Hematopoietic multipotent progenitor cell treated with erythropoietin and hydrocortisone succinate and interleukin-3 and kit ligand, for 15 days (in vitro differentiated cells): ENCODE measurements around the gene DDX51.
A peak's percentile ranks its signal among the peaks of the same experiment; 100 is the strongest.
"Not testable (repeated sequence)": the region's sequence is repeated elsewhere in the genome, so short reads cannot be mapped to it uniquely, and the experiment has no call there.

ENCODE experiments used
- DNase-seq: peaks from one replicate; pipeline ENCODE4 v3.0.0-alpha.2; 2015; ENCODE audit warnings: low spot score

DDX51 gene

DNA sequence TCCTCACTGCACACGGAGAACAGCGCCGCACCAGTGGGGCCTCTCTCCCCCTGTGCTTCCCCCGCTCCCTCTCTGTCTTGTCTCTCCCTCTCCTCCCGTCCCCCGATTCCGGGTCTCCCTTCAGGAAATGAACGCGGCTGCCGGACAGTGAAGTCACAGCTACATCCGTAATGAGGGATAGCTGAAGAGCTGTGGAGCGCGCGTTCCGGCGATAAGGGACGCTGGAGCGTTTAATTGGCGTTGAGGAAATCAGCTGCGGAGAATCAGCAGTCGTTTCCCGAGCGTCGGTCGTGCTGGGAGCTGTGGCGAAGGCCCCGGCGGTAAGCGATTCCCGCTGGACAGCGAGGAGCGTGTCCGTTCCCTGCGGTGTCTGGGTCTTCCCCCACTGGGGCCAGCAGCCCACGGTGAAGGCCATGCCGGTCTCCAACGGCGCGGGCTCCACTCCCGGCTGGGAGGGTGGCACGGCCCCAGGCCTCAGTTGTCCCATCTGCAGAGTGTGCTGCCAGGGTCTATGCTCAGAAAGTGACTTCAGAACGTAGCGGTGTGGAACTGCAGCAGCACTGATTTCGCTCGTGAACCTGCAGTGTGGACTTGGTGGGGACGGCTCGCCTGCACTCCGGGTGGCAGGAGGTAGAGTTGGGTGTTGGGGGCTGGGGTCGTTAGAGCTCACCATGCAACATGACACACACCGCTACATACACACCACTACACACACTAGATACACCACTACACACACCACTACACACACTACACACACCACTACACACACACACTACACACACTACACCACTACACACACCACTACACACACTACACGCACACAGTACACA lies 11.0 kb upstream of the DDX51 start:
- no peak for DNase-seq

DNA sequence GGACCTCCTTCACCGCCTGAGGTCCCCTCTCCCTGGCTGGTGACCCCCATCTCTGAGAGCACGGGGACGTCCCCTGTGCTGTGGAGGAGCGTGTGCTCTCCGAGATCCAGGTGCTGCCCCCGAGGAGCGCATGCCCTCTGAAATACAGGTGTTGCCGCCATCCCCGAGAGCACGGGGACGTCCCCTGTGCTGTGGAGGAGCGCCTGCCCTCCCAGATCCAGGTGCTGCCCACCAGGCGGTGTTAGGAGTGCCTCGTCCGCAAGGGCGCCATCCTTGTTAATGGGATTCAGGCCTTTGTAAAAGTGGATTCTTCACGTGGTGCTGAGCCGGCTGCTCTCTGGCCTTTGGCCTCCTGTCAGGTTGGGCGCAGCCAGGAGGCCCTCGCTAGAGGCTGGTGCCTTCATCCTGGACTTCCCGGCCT lies 10.2 kb upstream of the DDX51 start:
- no peak for DNase-seq

DNA sequence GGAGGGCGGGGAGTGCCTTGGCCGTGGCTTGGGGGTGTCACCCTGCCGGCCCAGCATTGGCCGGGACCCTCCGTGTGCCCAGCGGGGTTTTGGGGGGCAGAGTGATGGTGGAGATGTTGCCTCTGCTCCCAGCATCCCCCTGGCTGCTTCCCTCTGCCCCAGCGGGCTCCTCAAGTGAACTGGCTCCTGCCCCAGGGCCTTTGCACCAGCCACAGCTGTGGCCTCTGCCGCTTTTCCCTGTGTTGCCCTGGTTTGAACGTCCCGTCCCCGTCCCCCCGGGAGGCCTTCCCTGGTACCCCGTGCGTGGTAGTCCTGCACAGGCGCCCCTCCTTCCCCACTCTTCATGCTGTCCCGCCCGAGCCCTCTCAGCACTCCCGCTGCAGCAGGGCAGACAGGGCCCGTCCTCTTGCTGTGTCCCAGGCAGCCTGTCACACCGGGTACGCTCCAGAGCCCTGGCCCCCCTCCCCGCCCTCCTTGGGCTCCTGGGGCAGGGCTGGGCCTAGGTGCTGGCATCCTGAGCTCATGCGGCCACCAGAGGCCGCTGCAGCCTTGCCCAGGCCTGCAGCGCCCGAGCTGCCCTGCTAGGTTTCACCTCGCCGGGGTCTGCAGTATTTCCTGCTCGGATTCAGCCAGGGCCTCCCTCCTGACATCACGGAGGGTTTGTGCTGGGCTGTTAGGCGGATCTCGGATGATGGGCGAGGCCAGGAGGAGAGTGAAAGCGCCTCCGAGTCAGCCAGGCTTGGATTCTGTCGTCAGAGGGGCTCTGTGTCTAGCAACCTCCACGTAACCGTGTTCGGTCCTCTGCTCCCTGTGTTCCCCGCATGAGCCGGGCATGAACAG lies 9.6 kb upstream of the DDX51 start:
- peak; percentile 38 for DNase-seq

DNA sequence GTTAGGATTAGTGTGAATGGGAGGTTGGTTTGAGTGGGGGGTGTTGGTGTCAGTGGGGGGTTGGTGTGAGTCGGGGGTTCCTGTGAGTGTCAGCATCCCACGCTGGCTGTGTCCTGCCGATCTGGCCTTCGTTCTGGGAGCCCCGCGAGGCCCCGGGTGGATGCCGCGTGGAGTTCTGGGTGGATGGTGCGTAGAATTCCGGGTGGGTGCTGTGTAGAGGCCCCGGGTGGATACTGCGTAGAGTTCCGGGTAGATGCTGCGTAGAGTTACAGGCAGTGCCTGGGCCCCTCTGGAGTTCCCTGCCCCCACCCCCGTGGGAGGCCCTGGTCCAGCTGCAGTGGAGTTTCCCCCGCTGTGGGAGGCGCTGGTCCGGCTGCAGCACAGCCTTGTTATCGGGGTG lies 8.8 kb upstream of the DDX51 start:
- no peak for DNase-seq

DNA sequence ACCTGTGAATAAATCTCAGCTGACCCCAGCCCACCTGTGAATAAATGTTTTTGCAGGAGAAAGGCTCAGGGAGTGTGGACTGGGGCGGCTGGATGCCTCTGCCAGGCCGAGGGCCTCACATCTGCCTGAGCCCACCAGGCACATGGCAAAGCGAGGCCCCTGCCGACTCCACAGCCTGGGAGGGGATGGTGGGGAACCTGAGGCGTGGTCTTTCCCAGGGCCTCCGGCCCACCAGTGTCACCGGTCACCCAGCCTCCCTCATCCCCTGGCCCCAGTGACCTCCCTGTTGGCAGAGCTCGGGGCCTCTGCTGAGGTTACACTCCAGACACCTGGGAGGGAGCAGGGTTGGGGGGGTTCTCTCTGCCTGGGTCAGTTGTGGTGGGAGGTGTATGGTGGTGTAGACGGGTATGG lies 8.3 kb upstream of the DDX51 start:
- no peak for DNase-seq

DNA sequence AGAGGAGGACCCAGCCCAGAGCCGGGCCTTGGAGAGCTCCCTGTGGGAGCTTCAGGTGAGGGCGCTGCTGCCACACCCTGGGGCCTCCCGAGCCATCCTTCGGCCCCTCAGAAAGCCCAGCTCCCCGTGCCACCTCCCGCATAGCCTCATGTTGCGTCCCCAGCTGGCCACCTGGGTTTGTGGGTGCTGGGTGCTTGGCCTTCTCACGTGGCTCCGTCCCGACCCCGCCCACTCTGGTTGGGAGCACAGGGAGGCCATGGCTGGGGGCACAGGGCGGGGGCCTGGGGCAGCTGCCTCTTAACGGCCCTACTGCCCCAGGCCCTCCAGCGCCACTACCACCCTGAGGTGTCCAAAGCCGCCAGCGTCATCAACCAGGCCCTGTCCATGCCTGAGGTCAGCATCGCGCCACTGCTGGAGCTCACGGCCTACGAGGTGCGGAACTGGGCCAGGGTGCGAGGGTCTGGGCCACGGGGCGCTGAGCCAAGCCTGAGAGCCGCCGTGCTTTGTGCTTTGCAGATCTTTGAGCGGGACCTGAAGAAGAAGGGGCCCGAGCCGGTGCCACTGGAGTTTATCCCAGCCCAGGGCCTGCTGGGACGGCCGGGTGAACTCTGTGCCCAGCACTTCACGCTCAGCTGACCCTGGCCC lies 7.8 kb upstream of the DDX51 start:
- DNase-seq, result no peak

DNA sequence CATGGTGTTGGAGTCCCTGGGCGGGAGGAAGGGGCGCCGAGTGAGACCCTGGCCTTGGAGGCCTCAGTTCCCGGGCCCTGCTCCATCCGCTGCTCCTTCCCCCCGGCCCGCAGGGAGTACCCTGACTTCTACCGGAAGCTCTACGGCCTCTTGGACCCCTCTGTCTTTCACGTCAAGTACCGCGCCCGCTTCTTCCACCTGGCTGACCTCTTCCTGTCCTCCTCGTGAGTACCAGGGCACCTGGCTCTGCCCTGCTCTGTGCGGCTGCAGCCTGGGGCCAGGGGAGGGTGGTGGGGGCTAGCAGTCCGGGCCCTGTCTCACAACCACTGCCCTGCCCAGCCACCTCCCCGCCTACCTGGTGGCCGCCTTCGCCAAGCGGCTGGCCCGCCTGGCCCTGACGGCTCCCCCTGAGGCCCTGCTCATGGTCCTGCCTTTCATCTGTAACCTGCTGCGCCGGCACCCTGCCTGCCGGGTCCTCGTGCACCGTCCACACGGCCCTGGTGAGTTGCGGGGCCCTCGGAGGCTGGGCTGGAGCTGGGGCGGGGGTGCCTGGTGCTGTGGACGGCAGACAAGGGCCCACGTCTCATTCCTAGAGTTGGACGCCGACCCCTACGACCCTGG lies 7.1 kb upstream of the DDX51 start:
- DNase-seq, result no peak

DNA sequence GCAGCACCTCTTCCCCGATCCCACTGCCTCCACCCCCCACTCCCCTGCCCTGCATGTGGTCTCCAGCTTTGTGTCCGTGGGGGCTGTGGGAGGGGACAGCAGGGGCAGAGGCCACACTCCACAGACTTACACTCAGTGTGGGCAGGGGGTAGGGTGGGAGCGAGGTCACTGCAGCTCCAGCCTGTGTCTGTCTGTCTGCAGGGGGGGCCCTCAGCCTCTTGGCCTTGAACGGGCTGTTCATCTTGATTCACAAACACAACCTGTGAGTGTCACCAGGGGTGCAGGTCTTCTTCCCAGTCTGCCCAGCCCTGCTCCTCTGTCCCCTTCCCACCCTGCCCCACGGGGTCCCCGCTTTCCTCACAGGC lies 6.6 kb upstream of the DDX51 start:
- DNase-seq, result no peak

DNA sequence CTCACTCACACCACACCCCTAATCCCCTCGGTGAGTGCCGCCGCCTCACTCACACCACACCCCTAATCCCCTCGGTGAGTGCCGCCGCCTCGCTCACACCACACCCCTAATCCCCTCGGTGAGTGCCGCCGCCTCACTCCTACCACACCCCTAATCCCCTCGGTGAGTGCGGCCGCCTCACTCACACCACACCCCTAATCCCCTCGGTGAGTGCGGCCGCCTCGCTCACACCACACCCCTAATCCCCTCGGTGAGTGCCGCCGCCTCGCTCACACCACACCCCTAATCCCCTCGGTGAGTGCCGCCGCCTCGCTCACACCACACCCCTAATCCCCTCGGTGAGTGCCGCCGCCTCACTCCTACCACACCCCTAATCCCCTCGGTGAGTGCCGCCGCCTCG lies 5.4 kb upstream of the DDX51 start:
- not testable (repeated sequence) for DNase-seq

DNA sequence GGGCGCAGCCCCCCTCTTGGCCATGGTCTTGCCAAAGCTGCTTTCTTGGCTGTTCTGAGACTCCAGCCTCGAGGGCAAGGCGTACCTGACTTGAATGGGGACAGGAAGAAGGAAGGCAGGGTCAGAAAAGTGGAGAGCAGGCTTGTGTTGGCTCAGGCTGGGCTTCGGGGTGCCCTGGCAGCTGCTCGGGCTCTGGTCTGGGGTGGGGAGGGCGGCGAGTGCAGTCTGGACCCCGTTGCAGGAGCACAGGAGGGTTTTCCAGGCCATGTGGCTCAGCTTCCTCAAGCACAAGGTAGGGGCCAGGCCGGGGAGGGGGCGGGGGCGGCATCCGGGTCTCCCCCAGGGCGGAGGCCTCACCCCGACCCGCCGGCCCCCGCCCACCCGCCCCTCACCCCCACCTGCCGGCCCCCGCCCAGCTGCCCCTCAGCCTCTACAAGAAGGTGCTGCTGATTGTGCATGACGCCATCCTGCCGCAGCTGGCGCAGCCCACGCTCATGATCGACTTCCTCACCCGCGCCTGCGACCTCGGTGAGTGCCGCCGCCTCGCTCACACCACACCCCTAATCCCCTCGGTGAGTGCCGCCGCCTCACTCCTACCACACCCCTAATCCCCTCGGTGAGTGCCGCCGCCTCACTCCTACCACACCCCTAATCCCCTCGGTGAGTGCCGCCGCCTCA lies 4.4 kb upstream of the DDX51 start:
- DNase-seq, result no peak

DNA sequence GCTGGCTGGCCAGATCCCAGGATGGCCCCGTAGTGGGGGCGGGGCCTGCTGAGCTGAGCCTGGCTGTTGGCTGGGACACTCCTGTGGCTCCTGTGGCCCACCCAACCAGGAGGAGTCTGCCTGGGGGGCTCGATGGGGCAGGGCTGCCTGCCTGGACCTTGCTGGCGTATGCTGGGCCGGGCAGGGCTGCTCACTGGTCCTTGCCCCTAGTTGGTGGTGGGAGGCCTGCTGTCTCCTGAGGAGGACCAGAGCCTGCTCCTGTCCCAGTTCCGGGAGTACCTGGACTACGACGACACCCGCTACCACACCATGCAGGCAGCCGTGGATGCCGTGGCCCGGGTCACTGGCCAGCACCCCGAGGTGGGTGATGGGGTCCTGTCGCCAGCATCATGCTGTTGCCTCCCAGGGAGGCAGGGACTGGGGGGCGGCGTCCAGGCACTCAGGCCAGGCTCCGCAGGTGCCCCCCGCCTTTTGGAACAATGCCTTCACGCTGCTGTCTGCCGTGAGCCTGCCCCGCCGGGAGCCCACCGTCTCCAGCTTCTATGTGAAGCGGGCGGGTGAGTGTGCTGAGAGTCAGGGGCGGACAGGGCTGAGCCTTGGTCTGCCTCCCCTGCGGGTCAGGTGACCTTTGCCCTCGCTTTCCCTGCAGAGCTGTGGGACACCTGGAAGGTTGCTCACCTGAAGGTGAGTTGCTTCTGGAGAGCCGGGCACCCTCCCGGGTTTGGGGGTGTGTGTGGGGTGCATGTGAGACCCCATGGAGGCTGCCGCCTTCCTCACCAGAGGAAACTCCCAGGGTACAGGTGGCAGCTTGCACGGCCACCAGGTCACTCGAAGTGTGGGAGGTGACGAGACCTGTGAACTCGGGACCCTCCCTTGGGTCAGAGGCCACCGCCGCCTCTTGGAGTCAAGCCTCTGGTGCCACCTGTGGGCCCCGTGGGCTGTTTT lies 3.6 kb upstream of the DDX51 start:
- DNase-seq, result no peak

DNA sequence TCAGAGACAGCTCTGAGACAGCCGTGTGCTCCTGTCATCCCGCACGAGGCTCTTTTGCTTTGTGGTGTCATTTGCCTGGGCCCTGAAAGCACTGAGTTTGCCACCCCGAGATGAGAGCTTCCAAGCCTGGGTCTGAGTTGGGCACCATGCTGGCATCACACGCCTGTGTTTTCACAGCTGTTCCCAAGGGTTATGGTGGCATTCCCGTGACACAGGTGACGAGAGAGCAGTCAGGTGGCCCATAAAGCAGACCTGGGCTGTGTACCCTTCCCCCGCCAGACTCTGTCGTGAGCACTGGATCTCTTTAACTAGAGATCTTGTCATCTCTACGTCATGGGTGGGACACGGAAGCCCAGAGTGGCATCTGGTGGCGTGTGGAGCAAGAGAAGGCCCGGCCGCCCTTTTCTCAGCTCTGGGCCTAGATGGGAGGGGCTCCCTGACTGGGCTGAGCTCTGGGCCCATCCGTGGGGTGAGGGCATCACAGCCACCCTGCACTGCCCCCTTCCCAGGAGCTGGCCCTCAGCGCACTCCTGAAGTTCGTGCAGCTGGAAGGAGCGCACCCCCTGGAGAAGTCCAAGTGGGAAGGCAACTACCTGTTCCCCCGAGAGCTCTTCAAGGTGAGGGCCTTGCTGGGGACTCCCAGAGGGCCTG lies 2.8 kb upstream of the DDX51 start:
- DNase-seq, result no peak

DNA sequence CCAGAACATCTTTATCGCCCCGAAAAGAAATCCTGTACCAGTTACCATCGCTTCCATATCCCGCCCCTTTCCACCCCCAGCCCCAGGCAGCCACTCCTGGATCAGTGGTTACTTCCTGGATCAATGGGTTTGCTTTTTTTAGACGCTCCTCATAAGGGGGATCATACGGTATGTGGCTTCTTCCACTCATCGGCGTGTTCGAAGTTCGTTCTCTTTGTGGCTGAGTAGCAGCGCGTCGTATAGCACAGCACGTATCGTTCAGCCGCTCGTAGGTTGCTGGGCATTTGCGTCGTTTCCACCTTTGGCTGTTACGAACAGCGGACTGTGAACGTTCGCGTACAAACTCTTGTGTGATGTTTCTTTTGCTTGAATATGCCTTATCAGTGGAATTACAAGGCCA lies 2.0 kb upstream of the DDX51 start:
- DNase-seq, result no peak

DNA sequence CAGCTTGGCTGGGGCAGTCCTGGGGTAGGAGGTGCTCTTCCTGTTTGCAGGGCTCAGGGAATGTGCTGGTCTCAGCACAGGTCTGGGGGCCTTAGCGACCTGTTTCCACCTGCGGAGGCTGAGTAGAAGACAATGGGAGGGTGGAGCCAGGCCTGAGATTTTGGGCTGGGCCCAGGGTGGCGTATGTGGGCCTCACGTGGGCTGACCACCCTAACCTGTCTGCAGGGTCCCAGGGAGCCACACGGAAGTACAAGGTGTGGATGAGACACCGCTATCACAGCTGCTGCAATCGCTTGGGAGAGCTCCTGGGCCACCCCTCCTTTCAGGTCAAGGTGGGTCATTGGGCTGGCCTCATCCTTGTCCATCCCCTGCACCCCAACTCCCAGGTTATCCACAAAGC lies 1.2 kb upstream of the DDX51 start:
- DNase-seq, result no peak

DNA sequence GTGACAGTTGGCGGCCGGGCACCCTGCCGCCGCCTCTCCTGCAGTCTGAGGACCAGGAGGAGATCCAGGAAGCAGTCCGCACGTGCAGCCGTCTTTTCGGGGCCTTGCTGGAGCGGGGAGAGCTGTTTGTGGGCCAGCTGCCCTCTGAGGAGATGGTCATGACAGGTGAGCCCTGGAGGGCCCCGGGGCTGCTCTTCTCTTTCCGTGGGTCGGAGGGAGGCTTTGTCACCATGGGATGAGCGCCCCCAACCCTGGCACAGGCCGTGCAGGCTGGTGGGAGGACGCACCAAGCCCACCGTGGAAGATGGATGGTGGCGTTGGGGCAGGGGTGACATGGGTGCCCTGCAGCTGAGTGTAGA lies 670 bp upstream of the DDX51 start:
- DNase-seq, result no peak

DNA sequence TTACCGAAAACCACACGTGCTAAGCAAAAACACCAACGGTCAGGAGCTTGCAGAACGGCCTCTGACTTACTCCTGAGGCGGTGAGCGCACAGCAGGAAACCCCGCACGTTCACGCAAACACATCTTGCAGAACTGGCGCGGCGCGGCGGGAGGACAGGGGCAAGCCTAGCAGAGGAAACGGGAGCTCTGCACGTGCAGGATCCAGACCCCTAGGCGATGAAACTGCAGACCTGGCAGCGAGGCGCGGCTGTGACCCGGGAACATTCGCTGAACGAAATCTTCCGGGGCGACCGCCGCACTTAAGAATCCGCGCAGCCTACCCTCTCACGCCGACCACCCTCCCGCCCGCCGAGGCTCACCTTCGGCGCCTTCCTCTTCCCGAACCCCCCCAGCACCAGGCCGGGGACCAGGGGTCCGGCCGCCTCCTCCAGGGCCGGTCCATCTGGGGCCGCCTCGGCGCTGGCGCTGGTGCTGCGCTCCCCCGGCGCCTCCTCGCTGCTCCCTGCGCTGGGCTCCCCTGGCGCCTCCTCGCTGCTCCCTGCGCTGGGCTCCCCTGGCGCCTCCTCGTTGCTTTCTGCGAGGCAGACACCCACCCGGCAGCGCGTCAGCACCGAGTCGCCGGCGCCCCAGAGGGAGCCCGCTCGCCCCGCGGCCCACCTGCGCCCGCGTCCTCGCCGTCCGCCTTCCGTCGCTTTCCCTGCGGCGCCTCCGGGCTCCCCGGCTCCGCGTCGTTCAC lies 615 bp downstream of the DDX51 start:
- no peak for DNase-seq

DNA sequence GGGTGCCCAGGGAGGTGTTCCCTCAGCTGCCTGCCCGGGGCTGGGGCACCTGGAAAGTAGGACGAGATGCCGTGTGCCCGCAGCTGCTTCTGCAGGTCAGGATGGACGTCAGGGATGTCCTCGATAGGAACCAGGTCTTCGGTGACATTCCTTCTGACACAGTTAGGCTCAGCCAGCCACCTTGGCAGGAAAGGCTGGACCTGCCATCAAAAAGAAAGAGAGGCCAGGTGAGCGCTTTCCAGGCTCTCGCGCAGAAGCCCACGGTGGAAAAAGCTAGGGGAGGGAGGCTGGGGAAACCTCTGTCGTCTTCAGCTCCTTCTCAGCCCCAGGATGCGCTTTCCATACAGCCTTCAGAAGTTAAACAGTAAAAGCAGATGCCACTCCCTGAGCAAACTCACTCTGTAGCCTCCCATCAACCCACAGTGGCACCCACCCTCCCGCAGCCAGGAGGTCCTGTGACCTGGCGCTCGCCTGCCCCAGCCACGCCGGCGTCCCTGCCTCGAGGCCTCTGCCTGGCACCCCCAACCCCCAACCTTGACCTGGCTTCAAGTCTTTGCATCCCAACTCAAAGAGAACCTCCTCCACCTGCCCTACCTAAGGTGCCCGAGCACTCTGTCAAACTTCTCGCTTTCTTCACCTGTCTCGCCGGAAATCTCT lies 1.3 kb downstream of the DDX51 start:
- DNase-seq, result no peak

DNA sequence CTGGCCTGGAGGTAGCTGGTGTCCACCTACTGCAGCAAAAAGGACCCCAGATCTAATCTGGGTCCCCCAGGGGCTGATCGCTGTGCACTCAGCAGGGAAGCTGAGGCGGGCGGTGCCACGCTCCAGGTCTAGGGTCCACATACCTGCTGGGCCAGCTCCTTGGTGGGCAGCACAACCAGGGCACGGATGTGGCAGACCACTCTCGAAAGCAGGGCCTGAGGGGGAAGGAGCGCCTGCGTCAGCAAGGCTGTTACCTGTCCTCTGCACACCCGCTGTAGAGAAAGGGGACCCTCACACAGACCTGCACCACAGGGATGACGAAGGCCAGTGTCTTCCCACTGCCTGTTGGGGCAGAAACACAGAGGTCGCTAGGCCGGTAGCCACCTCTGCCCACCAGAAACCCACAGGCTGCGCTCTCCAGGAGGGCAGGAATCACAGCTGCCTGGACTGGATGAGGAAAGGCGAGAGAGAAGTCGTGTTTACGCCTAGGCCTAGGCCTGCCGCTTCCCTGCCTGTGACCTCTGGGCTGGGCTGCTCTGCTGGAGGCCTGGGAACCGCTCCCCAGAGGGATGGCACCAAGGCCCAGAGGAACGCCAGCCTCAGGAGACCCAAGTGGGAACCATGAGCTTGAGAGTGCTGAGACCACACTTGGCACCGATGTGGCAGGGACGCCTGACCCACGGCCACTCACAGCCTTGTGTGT lies 2.0 kb downstream of the DDX51 start:
- DNase-seq, result no peak
